Measurements from ENCODE around the gene CMKLR1.

- no peak for TF ChIP-seq EZH2 (IDR thresholded peaks at IDR 0.05; ENCODE audit: borderline replicate concordance, low read depth, low read length, poor library complexity, severe bottlenecking)
- no peak for TF ChIP-seq CTCF (conservative IDR thresholded peaks at IDR 0.05; ENCODE audit: low read depth, low read length)
These were observed 99.7 kb downstream of the CMKLR1 start for GRCh38 chr12:108239378-108239777.

Measured in A673 (cell line).